GM19395 (cell line): Measurements from ENCODE around the gene FBXO42.
"Not testable (repeated sequence)": the region's sequence is repeated elsewhere in the genome, so short reads cannot be mapped to it uniquely, and the experiment has no call there.

Experiments
- ATAC-seq: cut with Tn5 transposase; IDR thresholded peaks from one replicate; pipeline ENCODE4 v1.9.1; 2021; ENCODE audit warnings: mild to moderate bottlenecking, moderate library complexity; ENCODE audit not compliant: unreplicated experiment

Gene FBXO42

GRCh38 chr1:16222716-16223115, 129.6 kb downstream of the FBXO42 start:
- not testable (repeated sequence) for ATAC-seq

- no peak for ATAC-seq
Observed at GRCh38 chr1:16221499-16221898, 130.8 kb downstream of the FBXO42 start.

DNA sequence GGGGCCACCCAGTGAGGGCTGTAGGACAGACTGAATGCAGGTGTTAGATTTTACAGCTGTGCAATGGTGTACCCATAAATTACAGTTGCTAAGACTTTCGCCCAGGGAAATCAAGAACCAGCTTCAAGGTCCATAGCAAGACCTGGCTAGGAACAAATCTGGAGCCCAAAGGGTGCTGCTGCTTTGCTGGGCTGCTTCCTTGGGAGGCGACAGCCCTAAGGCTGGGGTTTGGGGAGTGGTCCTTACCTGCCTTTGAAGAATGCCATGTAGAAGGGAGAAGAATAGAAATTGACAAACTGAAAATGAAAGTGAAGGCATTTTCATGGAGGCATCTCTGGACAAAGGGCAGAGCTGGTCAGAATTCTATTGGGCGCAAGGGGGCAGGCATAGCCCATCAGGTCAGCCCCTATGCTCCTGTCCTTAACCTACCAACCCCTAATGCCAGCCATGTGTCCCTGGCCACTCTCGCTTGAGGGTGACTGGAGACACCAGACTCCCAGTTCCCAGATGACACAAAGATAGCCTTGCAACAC, 132.2 kb downstream of the FBXO42 start:
- ATAC-seq, result no peak

DNA sequence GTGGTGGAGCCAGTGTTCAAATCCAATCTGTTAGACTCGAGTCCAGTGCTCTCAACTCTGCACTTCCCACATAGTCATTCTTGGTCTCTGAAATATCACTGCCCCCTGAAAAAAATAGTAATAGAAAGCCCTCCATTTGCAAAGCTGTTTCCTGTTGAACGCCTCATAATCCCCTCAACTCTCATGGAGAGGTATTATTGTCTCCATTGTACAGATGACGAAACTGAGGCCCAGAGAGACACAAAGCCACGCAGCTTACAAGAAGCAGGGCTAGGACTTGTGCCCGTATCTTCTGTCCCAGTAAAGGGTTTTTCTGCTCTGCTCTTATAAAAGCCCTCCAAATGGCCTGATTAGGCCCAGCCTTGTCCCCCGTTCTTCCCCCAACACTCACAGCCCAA, 133.6 kb downstream of the FBXO42 start:
- no peak for ATAC-seq

- no peak for ATAC-seq
Observed at GRCh38 chr1:16218014-16218673, 134.1 kb downstream of the FBXO42 start.

DNA sequence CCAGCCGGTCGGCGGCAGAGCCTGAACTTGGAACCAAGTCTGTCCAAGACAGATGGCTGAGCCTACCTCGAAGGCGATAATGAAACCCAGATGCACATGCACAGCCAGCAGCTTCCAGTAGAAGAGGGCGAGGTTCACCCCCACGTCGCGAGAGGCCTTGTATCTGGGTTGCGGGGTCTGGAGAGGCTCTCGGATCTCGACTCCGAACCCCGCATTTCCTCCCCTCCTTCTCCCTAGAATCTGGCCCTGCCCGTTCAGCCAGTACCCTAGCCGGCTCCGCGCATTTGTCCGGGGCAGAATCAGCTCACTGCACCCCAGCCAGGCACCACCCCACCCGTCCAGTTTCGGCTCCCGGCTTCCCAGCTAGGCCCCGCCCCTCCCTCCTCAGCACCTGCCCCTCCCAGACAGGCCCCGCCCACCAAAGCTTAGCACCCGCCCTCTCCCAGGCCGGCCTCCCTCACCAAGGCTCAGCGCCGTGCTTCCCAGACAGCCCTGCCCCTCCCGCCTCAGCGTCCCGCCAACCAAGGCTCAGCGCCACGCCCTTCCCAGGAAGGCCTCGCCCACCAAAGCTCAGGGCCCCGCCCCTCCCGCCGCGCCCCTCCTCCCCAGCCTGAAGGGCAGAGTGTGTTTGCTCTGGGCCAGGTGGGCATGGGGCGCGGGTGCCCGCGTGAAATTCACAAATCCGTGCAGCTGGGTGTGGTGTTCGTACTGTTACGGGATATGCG, 135.1 kb downstream of the FBXO42 start:
- peak; percentile 77 for ATAC-seq

DNA sequence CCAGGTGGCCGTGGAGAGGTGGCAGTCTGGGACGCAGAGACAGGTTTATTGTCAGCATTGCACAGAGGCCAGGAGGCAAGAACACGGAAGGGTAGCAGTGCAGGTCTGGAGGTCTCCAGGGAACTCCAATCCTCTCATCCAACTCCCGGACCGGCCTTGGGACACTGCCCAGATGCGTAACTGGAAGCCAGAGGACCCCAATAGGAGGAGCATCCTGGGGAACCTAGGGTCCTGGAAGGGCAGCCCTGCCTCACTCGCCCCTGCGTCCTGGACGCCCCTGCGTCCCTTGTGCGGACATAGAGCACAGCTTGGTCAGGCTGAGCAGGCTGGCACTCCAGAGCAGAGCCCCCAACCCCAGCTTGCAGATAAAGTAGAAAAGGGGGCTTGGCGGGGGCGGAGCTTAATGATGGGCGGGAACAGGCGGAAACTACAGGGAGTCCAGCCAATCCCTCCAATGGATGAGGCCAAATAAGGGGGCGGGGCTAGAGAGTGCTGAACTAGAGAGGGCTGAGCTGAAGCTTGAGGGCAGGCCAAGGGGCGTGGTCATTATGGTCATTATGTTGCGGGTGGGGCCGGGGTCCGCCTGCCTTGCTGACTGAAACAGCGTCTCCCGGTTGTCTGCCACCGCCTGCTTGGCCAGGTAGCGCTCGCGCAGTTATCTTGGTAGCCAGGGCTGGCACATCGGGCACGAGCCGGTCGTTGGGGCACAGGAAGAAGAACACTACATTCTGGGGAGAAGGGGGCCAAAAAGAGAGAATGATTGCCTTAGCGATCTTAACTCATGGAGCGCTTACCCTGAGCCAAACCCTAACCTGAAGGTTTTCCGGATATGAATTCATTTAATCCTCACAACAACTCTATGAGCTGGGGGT, 136.2 kb downstream of the FBXO42 start:
- ATAC-seq, result no peak

GRCh38 chr1:16215240-16215639, 137.0 kb downstream of the FBXO42 start:
- ATAC-seq, result not testable (repeated sequence)

GRCh38 chr1:16213544-16213943, 138.7 kb downstream of the FBXO42 start:
- not testable (repeated sequence) for ATAC-seq

DNA sequence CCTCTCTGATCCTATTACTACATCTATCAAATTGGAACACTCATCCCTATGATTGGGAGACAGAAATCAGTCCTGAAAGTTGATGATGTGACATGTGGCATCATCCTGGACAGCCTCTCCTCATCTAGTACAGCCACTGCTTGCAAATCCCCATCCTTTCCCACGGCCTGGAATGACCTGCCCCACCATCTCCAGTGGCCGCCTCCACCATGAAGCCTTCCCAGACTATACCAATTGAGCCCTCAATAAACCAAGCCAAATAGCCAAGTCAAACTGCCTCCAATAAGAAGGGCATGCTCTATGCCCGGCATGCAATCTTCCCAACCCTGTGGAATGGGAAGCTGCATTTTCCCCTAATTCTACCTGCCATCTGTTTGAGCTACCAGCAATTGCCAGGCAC, 139.3 kb downstream of the FBXO42 start:
- no peak for ATAC-seq

DNA sequence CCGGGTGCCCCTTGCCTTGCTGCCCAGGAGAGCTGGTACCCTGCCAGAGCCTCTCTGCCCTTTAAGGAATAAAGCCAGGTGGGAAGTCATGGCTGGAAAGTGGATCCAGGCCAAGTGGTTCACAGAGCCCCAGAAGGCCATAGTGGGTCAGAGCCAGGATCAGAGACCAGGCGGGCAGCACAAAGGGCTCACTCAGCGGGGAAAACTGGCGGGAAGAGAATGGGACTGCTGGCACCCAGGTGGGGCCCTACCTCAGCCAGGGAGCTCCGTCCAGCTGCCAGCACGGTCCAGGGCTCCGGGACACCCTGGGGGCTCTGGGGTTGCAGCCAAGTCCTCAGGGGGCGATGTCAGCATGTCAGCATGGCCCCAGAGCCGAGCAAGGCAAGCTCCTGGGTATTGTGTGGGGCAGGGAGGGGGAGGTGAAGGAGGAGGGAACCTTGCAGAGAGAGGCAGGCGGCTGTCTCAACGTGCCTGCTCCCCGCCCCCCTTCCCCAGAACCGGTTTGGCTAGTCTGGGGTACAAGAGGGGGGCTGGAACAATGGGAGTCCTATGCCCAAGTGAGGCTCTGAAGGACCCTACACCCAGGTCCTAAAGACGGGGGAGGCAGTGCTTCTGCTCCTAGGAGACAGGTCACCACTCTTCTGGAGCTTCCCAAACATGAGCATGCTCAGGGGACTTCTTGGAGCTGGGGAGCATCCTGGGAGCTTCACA, 139.9 kb downstream of the FBXO42 start, which contains the start of gene ARHGEF19:
TSS of gene ARHGEF19 (minus strand) at position 402 of the 711 bp plus-strand sequence. CDS start 3,598 bp downstream, outside the sequence.
- no peak for ATAC-seq

DNA sequence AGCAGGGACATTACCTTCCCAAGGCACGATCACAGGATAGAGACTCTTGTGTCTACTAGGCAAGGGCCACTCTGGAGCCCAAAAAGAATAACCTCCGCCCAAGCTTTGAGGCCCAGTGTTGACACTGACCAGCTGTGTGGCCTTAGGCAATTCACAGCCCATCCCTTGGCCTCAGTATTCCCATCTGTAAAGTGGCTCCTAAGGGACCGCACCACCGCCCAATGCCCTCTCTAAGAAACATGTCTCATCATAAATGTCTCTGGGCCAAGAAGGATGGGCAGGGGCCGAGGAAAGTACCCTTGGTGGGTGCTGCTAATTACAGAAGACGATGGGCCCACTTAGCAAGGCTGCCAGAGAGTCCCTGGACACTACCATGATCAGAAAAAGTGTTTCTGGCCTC, 140.5 kb downstream of the FBXO42 start:
- no peak for ATAC-seq

GRCh38 chr1:16210581-16210980, 141.7 kb downstream of the FBXO42 start:
- no peak for ATAC-seq

DNA sequence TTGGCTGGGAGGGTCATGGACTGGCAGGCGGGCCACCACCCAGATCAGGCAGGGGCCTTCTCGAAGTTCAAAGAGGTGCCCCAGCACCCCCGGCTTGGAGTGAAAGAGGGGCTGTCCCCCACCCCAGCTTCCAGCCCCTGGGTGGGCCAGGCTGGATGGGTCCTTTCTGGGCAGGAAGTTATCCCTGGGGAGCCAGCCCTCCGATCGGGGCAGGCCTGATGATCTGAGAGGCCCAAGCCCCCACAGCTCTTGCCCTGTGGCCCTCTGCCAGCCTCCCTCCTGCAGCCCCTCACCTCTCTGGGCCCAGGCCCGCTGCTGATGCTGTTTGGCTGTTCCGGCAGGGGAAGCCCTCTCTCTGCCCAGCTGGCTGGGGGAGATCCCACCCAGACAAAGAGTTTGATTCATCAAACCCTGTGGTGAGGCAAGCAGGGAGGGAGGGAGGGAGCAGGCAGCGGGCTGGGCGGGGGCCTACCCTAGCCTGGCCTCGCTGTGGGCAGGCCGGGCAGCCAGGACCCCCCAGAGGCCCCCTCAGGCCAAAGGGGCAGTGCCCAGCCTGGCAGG, 142.4 kb downstream of the FBXO42 start:
- ATAC-seq, result no peak

DNA sequence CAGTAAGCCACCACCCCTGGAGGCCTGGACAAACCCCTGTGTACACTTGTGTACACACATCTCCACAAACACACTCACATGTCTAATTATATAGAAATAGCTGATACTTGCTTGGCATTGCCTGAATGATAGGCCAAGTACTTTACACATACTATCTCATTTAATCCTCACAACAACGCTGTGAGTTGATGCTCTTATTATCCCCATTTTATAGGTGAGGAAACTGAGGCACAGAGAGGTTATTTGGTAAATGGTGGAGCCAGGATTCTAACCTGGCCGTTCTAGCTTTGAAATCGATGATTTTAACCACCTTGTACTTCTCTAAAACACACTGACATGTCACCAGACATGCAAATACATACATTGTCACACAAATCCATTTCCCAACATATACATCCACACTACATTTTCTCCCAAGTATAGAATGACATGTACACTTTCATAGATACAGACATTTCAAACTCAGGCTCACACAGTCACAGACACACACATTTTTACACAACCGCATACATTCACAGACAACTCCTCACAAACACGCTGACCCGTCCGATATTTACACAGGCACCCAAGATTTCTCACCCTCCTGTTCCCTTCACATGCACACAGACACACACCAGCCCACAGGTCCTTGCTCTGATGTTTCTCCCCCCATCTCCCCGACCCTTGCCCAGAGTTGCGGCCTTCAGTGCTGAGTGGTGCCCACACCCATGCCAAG, 143.0 kb downstream of the FBXO42 start:
- ATAC-seq, result no peak

- no peak for ATAC-seq
Observed at GRCh38 chr1:16208270-16208987, 143.9 kb downstream of the FBXO42 start.

GRCh38 chr1:16207318-16208269, 144.7 kb downstream of the FBXO42 start:
- no peak for ATAC-seq
